Spleen (tissue), 11 donors: ENCODE data around the gene PACSIN2. TPM values are rescaled to one million over a fixed set of nuclear protein-coding genes. Genes with fewer than 3 reads are reported as not detected.
"Not testable (repeated sequence)": the region's sequence is repeated elsewhere in the genome, so short reads cannot be mapped to it uniquely, and the experiment has no call there.

ENCODE experiments used
- DNase-seq: peaks from one replicate; pipeline ENCODE4 v3.0.0-alpha.2; 2020
- H3K27ac ChIP-seq, 8 donors: fragments of 200-600 bp; sonication (generic) in 7 of 8; 1 replicate in 4 of 8; 2 replicates in 4 of 8; pipeline versions ENCODE4 v1.5.0 to v1.8.0; 2016 to 2021; ENCODE audit warnings: inconsistent platforms in 4 of 8, mild to moderate bottlenecking in 4 of 8, moderate library complexity in 1 of 8
- H3K27me3 ChIP-seq, 7 donors: fragments of 200-600 bp; sonication (generic) in 6 of 7; replicated peaks in 1 of 7; 1 replicate in 4 of 7; 2 replicates in 3 of 7; pipeline versions ENCODE4 v1.5.0 to v1.8.0; 2016 to 2021; ENCODE audit warnings: inconsistent platforms in 3 of 7, mild to moderate bottlenecking in 1 of 7
- H3K36me3 ChIP-seq, 6 donors: fragments of 200-600 bp; sonication (generic) in 5 of 6; 1 replicate in 4 of 6; 2 replicates in 2 of 6; pipeline versions ENCODE4 v1.5.0 to v1.8.0; 2016 to 2021; ENCODE audit warnings: inconsistent platforms in 2 of 6
- H3K4me1 ChIP-seq, 6 donors: fragments of 200-600 bp; sonication (generic) in 5 of 6; 1 replicate in 3 of 6; 2 replicates in 3 of 6; pipeline versions ENCODE4 v1.5.0 to v1.8.0; 2016 to 2021; ENCODE audit warnings: inconsistent platforms in 3 of 6
- H3K4me3 ChIP-seq, 8 donors: fragments of 200-600 bp; sonication (generic) in 7 of 8; 1 replicate in 4 of 8; 2 replicates in 4 of 8; pipeline versions ENCODE4 v1.5.0 to v1.8.0; 2016 to 2021; ENCODE audit warnings: inconsistent platforms in 4 of 8, mild to moderate bottlenecking in 4 of 8, moderate library complexity in 2 of 8
- H3K9me3 ChIP-seq, 8 donors: fragments of 200-600 bp; sonication (generic) in 7 of 8; 1 replicate in 4 of 8; 2 replicates in 4 of 8; pipeline versions ENCODE4 v1.5.0 to v1.8.0; 2016 to 2021; ENCODE audit warnings: inconsistent platforms in 4 of 8
- CTCF ChIP-seq, 11 experiments: fragments of 200-600 bp in 7 of 11; fragments of 450-650 bp in 4 of 11; sonication (generic) in 4 of 11; IDR thresholded peaks in 8 of 11; conservative IDR thresholded peaks in 3 of 11; 1 replicate in 7 of 11; 2 replicates in 4 of 11; pipeline versions ENCODE4 v1.4.0 to v1.8.0; 2016 to 2021; ENCODE audit warnings: antibody characterized with exemption in 11 of 11, inconsistent platforms in 4 of 11, mild to moderate bottlenecking in 1 of 11
- POLR2A ChIP-seq, 3 donors: fragments of 450-650 bp; IDR thresholded peaks; one replicate each; pipeline ENCODE4 v1.5.1; 2017; ENCODE audit warnings: antibody characterized with exemption in 3 of 3, mild to moderate bottlenecking in 1 of 3
- POLR2AphosphoS5 ChIP-seq, 3 donors: sonication (generic); formaldehyde crosslinking; IDR thresholded peaks; one replicate each; pipeline ENCODE4 v1.5.1; 2017; ENCODE audit warnings: antibody characterized with exemption in 3 of 3
- WGBS, 5 donors: extraction: QIAGEN DNeasy Blood & Tissue Kit in 3 of 5; methylation state at CpG; one replicate each; pipeline versions ENCODE4 v1.1.5 to v1.1.7; 2013 to 2018; 5-methylcytosine and 5-hydroxymethylcytosine counted together
- intact Hi-C: fragments of 100-400 bp; cut with DNase I; formaldehyde crosslinking; loops from one replicate; pipeline ENCODE4 v1.15.0; 2023; ENCODE audit warnings: low total_unique reads
- polyA plus RNA-seq, 3 donors: library from polyadenylated mRNA; stranded (reverse); fragments of 200-250 nt; gene quantifications; one replicate each; pipeline ENCODE4 v1.2.1, GENCODE V29; 2013
- total RNA-seq, 7 donors: library from RNA; depleted of rRNA in 3 of 7; stranded (reverse); fragments of >200 nt in 3 of 7; fragmentation: NEBNext Ultra II Directional in 4 of 7; extraction: Animal tissue kit (Norgen Biotek cat#: 25700) in 4 of 7; gene quantifications; one replicate each; pipeline versions ENCODE4 v1.1.0 to v1.2.1, GENCODE V29; 2016 to 2021
- donor health status: healthy with polysubstance abuse.
- donor health status: DM: no; HTN: no; CAD: no; lungs with moderate emphysema.
- donor health status: DM: no; HTN: no; CAD: no.
- donor health status: Bipolar disorder and iron deficiency.
- donor health status: healthy.
- donor health status: DM: no; HTN: no; CAD: no.
- donor health status: DM: yes; HTN: yes; CAD: no.

Gene PACSIN2
- total and polyA plus RNA-seq, 10 donors, result 24.2 to 98.1 (median 64.2) TPM

GRCh38 chr22:42938976-42939375, 76.0 kb downstream of the PACSIN2 start:
- no peak for TF ChIP-seq POLR2A (IDR thresholded peaks at IDR 0.05)
- H3K27me3 ChIP-seq, result no peaks in the 10 kb centered on the region
- 83 to 93% (median 87%) methylated on average over 5 of the region's 5 CpGs for WGBS, 5 donors
- H3K9me3 ChIP-seq, result no peaks in the 10 kb centered on the region
- intact Hi-C loops, result no loop called here
- H3K36me3 ChIP-seq, result peaks cover 0 to 6% (median 0%) of the 10 kb centered on the region in 6 donors
- H3K4me3 ChIP-seq, result no peak overlapping the region
- peaks cover 40 to 70% (median 65%) of the 10 kb centered on the region in 6 donors for H3K4me1 ChIP-seq
- H3K27ac ChIP-seq, result peak overlapping the region in 4 of 8 donors; percentile 35 to 94 (median 82)
- DNase-seq, result no peak

GRCh38 chr22:42938449-42938848, 76.5 kb downstream of the PACSIN2 start:
- no peak for DNase-seq

GRCh38 chr22:42937164-42937843, 77.6 kb downstream of the PACSIN2 start:
- intact Hi-C loops, result no loop called here
- TF ChIP-seq CTCF (IDR thresholded peaks at IDR 0.05 in 8 of 11, conservative IDR thresholded peaks at IDR 0.05 in 3 of 11) (no peak), POLR2A (IDR thresholded peaks at IDR 0.05) (no peak), POLR2AphosphoS5 (IDR thresholded peaks at IDR 0.05) (peak; percentile 41 to 64 (median 63))
- peak overlapping the region in 7 of 8 donors; percentile 64 to 94 (median 79) for H3K27ac ChIP-seq
- H3K36me3 ChIP-seq, result no peaks in the 10 kb centered on the region
- H3K27me3 ChIP-seq, result no peaks in the 10 kb centered on the region
- DNase-seq, result peak; percentile 88
- H3K4me3 ChIP-seq, result peak overlapping the region in 3 of 8 donors; percentile 3 to 41 (median 6)
- WGBS, 5 donors, result 34 to 50% (median 48%) methylated on average over 12 of the region's 12 CpGs
- peaks cover 46 to 87% (median 82%) of the 10 kb centered on the region in 6 donors for H3K4me1 ChIP-seq
- no peaks in the 10 kb centered on the region for H3K9me3 ChIP-seq

More at GRCh38 chr22:42938449-42938848, 76.5 kb downstream of the PACSIN2 start:
- Histone ChIP-seq H3K36me3 (peaks cover 0 to 5% (median 0%) of the 10 kb centered on the region in 6 donors), H3K4me1 (peaks cover 40 to 76% (median 70%) of the 10 kb centered on the region in 6 donors), H3K9me3 (no peaks in the 10 kb centered on the region), H3K27me3 (no peaks in the 10 kb centered on the region), H3K4me3 (no peak overlapping the region), H3K27ac (peak overlapping the region in 4 of 8 donors; percentile 35 to 94 (median 82))
- 86 to 95% (median 91%) methylated on average over 7 of the region's 7 CpGs for WGBS, 5 donors
- intact Hi-C loops, result no loop called here
- TF ChIP-seq CTCF (IDR thresholded peaks at IDR 0.05 in 8 of 11, conservative IDR thresholded peaks at IDR 0.05 in 3 of 11) (no peak), POLR2A (IDR thresholded peaks at IDR 0.05) (no peak), POLR2AphosphoS5 (IDR thresholded peaks at IDR 0.05) (no peak)

GRCh38 chr22:42936680-42937079, 78.3 kb downstream of the PACSIN2 start:
- 94 to 99% (median 97%) methylated on average over 6 of the region's 6 CpGs for WGBS, 5 donors
- Histone ChIP-seq H3K4me3 (peak overlapping the region in 2 of 8 donors; percentile 6 to 41), H3K27ac (peak overlapping the region in 7 of 8 donors; percentile 64 to 94 (median 79)), H3K4me1 (peaks cover 49 to 93% (median 88%) of the 10 kb centered on the region in 6 donors)
- H3K27me3 ChIP-seq, intact Hi-C loops, DNase-seq, H3K9me3 ChIP-seq, H3K36me3 ChIP-seq: not testable (repeated sequence)

DNA sequence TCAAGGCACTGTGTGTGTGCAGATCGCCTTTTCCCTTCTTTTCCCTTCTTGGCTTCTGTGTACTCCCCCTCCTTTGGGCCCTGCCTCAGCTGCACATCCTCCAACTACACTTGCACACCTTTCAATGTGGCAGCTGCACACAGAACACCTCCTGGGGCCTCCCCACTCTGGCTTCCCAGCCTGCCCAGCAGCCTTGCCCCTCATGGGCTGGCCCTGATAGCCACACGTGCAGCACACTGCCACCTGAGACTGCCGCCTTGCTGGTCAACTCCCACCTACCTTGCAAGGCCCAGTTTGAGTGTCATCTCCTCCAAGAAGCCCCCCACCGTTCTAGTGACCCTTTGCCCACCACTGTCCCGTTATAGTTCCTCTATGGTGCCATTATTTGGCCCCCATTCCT, 80.6 kb downstream of the PACSIN2 start:
- no peaks in the 10 kb centered on the region for H3K9me3 ChIP-seq
- TF ChIP-seq POLR2AphosphoS5 (IDR thresholded peaks at IDR 0.05) (peak in 1 of 3 donors; percentile 15), CTCF (IDR thresholded peaks at IDR 0.05 in 8 of 11, conservative IDR thresholded peaks at IDR 0.05 in 3 of 11) (no peak)
- H3K27me3 ChIP-seq, result no peaks in the 10 kb centered on the region
- 73 to 86% (median 78%) methylated on average over 5 of the region's 5 CpGs for WGBS, 5 donors
- intact Hi-C loops, result no loop called here
- peak; percentile 79 for DNase-seq
- peak overlapping the region in 1 of 8 donors; percentile 48 for H3K4me3 ChIP-seq
- peak overlapping the region; percentile 4 to 94 (median 88) for H3K27ac ChIP-seq
- no peaks in the 10 kb centered on the region for H3K36me3 ChIP-seq
- H3K4me1 ChIP-seq, result peaks cover 58 to 100% (median 100%) of the 10 kb centered on the region in 6 donors
